IMR-90 (cell line): ENCODE results near the gene ESAM. TPM values are rescaled to one million over a fixed set of nuclear protein-coding genes. Genes with fewer than 3 reads are reported as not detected.

ENCODE experiments used
- ATAC-seq: fragments of 200-7000 bp; cut with Tn5 transposase; 2 replicates; pipeline ENCODE4 v1.9.1; 2020; ENCODE audit warnings: low read depth, mild to moderate bottlenecking, moderate library complexity
- BruUV-seq: library from RNA; stranded (reverse); fragments of 400-500 nt; replicated peaks from 2 replicates; lab custom pipeline; 2021; lab: Mats Ljungman, UMichigan
- CTCF ChIA-PET: fragments of 300-600 bp; formaldehyde crosslinking; extraction: SDS; loops from one replicate; lab custom pipeline; 2021; ENCODE audit warnings: antibody characterized with exemption; lab: Yijun Ruan, JAX
- POLR2A ChIA-PET: fragments of 300-600 bp; sonication (Branson Sonifier 250); formaldehyde crosslinking; loops from one replicate; lab custom pipeline; 2022; ENCODE audit warnings: antibody characterized with exemption; ENCODE audit not compliant: unreplicated experiment; lab: Charles Lee
- DNase-seq: peaks from one replicate; pipeline ENCODE4 v3.0.0; 2013
- H2AFZ ChIP-seq: replicated peaks from 2 replicates; pipeline ENCODE3; 2013; ENCODE audit warnings: low read length, mild to moderate bottlenecking; ENCODE audit not compliant: poor library complexity
- H2AK5ac ChIP-seq: 2 replicates; pipeline ENCODE4 v1.6.1; 2013; ENCODE audit warnings: low read depth, low read length, inconsistent platforms
- H2AK9ac ChIP-seq: replicated peaks from 2 replicates; pipeline ENCODE3; 2013; ENCODE audit warnings: mild to moderate bottlenecking, low read depth, low read length, moderate library complexity; ENCODE audit not compliant: poor library complexity
- H2BK120ac ChIP-seq: 2 replicates; pipeline ENCODE4 v1.6.1; 2013; ENCODE audit warnings: low read depth, low read length, inconsistent platforms
- H2BK15ac ChIP-seq: 3 replicates; pipeline ENCODE4 v1.6.1; 2013; ENCODE audit warnings: low read depth, low read length, inconsistent platforms
- H2BK20ac ChIP-seq: 2 replicates; pipeline ENCODE4 v1.6.1; 2013; ENCODE audit warnings: low read depth, mild to moderate bottlenecking, inconsistent platforms, low read length, moderate library complexity
- H2BK5ac ChIP-seq: 2 replicates; pipeline ENCODE4 v1.6.1; 2013; ENCODE audit warnings: mild to moderate bottlenecking, low read depth, low read length, inconsistent platforms; ENCODE audit not compliant: poor library complexity, severe bottlenecking
- H3K14ac ChIP-seq: replicated peaks from 2 replicates; pipeline ENCODE4 v1.6.1; 2013; ENCODE audit warnings: low read depth, low read length, inconsistent platforms
- H3K18ac ChIP-seq: 2 replicates; pipeline ENCODE4 v1.6.1; 2013; ENCODE audit warnings: low read depth, low read length, control low read depth
- H3K23ac ChIP-seq: 2 replicates; pipeline ENCODE4 v1.6.1; 2013; ENCODE audit warnings: low read depth, low read length, inconsistent platforms
- H3K27ac ChIP-seq: 2 replicates; pipeline ENCODE4 v1.5.1; 2013; ENCODE audit warnings: mild to moderate bottlenecking, control low read depth, low read length; ENCODE audit not compliant: insufficient read depth
- H3K27me3 ChIP-seq: 2 replicates; pipeline ENCODE4 v1.6.1; 2013; ENCODE audit warnings: low read length; ENCODE audit not compliant: control insufficient read depth, insufficient read depth
- H3K36me3 ChIP-seq: 2 replicates; pipeline ENCODE4 v1.6.1; 2013; ENCODE audit warnings: low read length, mixed read lengths; ENCODE audit not compliant: control insufficient read depth, insufficient read depth
- H3K4ac ChIP-seq: 2 replicates; pipeline ENCODE4 v1.6.1; 2013; ENCODE audit warnings: low read depth, low read length, inconsistent platforms
- H3K4me1 ChIP-seq: 2 replicates; pipeline ENCODE4 v1.6.1; 2013; ENCODE audit warnings: low read length, mixed read lengths; ENCODE audit not compliant: control insufficient read depth, insufficient read depth
- H3K4me2 ChIP-seq: 2 replicates; pipeline ENCODE4 v1.6.1; 2013; ENCODE audit warnings: low read depth, mild to moderate bottlenecking, control low read depth, low read length, moderate library complexity
- H3K4me3 ChIP-seq: 2 replicates; pipeline ENCODE4 v1.5.1; 2013; ENCODE audit warnings: low read depth, mild to moderate bottlenecking, control low read depth, low read length, moderate library complexity; ENCODE audit not compliant: insufficient read depth
- H3K56ac ChIP-seq: 2 replicates; pipeline ENCODE4 v1.6.1; 2013; ENCODE audit warnings: low read length, inconsistent platforms; ENCODE audit not compliant: insufficient read depth; ENCODE audit errors: extremely low read depth
- H3K79me1 ChIP-seq, 2 experiments: 2 replicates each; pipeline ENCODE4 v1.6.1; 2013; ENCODE audit warnings: low read length in 2 of 2, inconsistent platforms in 1 of 2, low read depth in 1 of 2
- H3K9ac ChIP-seq: 2 replicates; pipeline ENCODE4 v1.6.1; 2013; ENCODE audit warnings: low read depth, low read length, control low read depth
- H3K9me1 ChIP-seq: 2 replicates; pipeline ENCODE4 v1.6.1; 2013; ENCODE audit warnings: low read length, inconsistent platforms; ENCODE audit not compliant: insufficient read depth
- H3K9me3 ChIP-seq: 2 replicates; pipeline ENCODE4 v1.6.1; 2013; ENCODE audit warnings: low read length; ENCODE audit not compliant: control insufficient read depth, insufficient read depth
- H4K20me1 ChIP-seq: 2 replicates; pipeline ENCODE4 v1.6.1; 2013; ENCODE audit warnings: low read length, inconsistent platforms; ENCODE audit not compliant: insufficient read depth
- H4K5ac ChIP-seq: 2 replicates; pipeline ENCODE4 v1.6.1; 2013; ENCODE audit warnings: mild to moderate bottlenecking, low read depth, low read length, control low read depth
- H4K8ac ChIP-seq, 2 experiments: 2 replicates each; pipeline ENCODE4 v1.6.1; 2013; ENCODE audit warnings: low read depth in 2 of 2, low read length in 2 of 2, control low read depth in 1 of 2, inconsistent platforms in 1 of 2
- H4K91ac ChIP-seq: 2 replicates; pipeline ENCODE4 v1.6.1; 2013; ENCODE audit warnings: low read depth, low read length, inconsistent platforms; ENCODE audit not compliant: insufficient read depth
- CEBPB ChIP-seq: IDR thresholded peaks from 2 replicates; pipeline ENCODE4 v1.6.1; 2012; ENCODE audit warnings: low read depth, low read length, improper control_type of control experiment
- CHD1 ChIP-seq: IDR thresholded peaks from 2 replicates; pipeline ENCODE4 v1.6.1; 2012; ENCODE audit warnings: low read depth, low read length, improper control_type of control experiment
- FOS ChIP-seq: fragments of 150-350 bp; IDR thresholded peaks from 2 replicates; pipeline ENCODE4 v1.6.1; 2016; ENCODE audit warnings: low read depth, low read length
- MAZ ChIP-seq: IDR thresholded peaks from 2 replicates; pipeline ENCODE4 v1.6.1; 2012; ENCODE audit warnings: low read depth, mild to moderate bottlenecking, low read length, improper control_type of control experiment, moderate library complexity, borderline replicate concordance
- MXI1 ChIP-seq: IDR thresholded peaks from 2 replicates; pipeline ENCODE4 v1.6.1; 2012; ENCODE audit warnings: low read depth, mild to moderate bottlenecking, low read length, moderate library complexity, borderline replicate concordance
- POLR2A ChIP-seq: IDR thresholded peaks from 2 replicates; pipeline ENCODE4 v1.6.1; 2012; ENCODE audit warnings: mild to moderate bottlenecking, low read depth, low read length
- RAD21 ChIP-seq: IDR thresholded peaks from 2 replicates; pipeline ENCODE4 v1.6.1; 2012; ENCODE audit warnings: low read length, improper control_type of control experiment
- RCOR1 ChIP-seq: IDR thresholded peaks from 2 replicates; pipeline ENCODE4 v1.6.1; 2012; ENCODE audit warnings: mild to moderate bottlenecking, low read length, improper control_type of control experiment; ENCODE audit not compliant: insufficient replicate concordance
- RFX5 ChIP-seq: IDR thresholded peaks from 2 replicates; pipeline ENCODE4 v1.8.0; 2012; ENCODE audit warnings: low read depth, mild to moderate bottlenecking, low read length, moderate library complexity
- SMC3 ChIP-seq: fragments of 150-350 bp; IDR thresholded peaks from 2 replicates; pipeline ENCODE4 v1.6.1; 2016; ENCODE audit warnings: low read depth, mild to moderate bottlenecking, antibody characterized with exemption, low read length, moderate library complexity
- WGBS, 2 experiments: methylation state at CpG; one replicate each; pipeline versions ENCODE4 v1.1.5 to v1.1.7; 2013; ENCODE audit warnings: missing lambda C conversion rate in 2 of 2; ENCODE audit not compliant: insufficient read length in 1 of 2; ENCODE audit errors: extremely low coverage in 2 of 2; 5-methylcytosine and 5-hydroxymethylcytosine counted together
- dilution Hi-C: fragments of 300-500 bp; cut with HindIII; formaldehyde crosslinking; loops from one replicate; pipeline ENCODE4 v1.14.3; 2018; ENCODE audit warnings: low sequenced_read_pairs; ENCODE audit not compliant: unreplicated experiment
- in situ Hi-C: fragments of 300-500 bp; cut with MboI; formaldehyde crosslinking; loops from 3 replicates; pipeline ENCODE4 v1.14.3; 2019; ENCODE audit warnings: low sequenced_read_pairs, inconsistent platforms, mixed read lengths
- intact Hi-C: fragments of 100-400 bp; cut with micrococcal nuclease; formaldehyde crosslinking; loops from 2 replicates; pipeline ENCODE4 v1.10.0; 2022
- polyA plus RNA-seq, 3 experiments: library from polyadenylated mRNA; depleted of rRNA; stranded (reverse); fragments of >200 nt; gene quantifications; 2 replicates each; pipeline ENCODE4 v1.2.3, GENCODE V29; 2012; ENCODE audit warnings: low replicate concordance in 1 of 3
- total RNA-seq: library from RNA; depleted of rRNA; stranded (reverse); fragments of >200 nt; gene quantifications from 2 replicates; pipeline ENCODE4 v1.2.3, GENCODE V29; 2012
- TF ChIP-seq, protein P1 (sequence below): fragments of 150-350 bp; IDR thresholded peaks from 2 replicates; pipeline ENCODE4 v1.6.1; 2017; ENCODE audit warnings: mild to moderate bottlenecking, antibody characterized with exemption, low read length, low read depth
- TF ChIP-seq, protein P2 (sequence below): conservative IDR thresholded peaks from 2 replicates; pipeline ENCODE4 v1.5.1; 2012; ENCODE audit warnings: mild to moderate bottlenecking, low read depth, low read length, improper control_type of control experiment

Gene ESAM
- total and polyA plus RNA-seq, 2 of the 4 experiments (the other 2 are of a cell fraction), result under 0.01 to 0.12 TPM

- H3K4me1 ChIP-seq, result peaks cover 5% of the 10 kb centered on the region
- no peak overlapping the region for H3K4me2 ChIP-seq
- WGBS, 2 experiments, result no CpG with 5 or more reads among the region's 2 CpGs
- ATAC-seq, result 0 out of 2 replicates have a peak, but pooled peaks have one; percentile 14
- H4K91ac ChIP-seq, result no peak overlapping the region
- H2AFZ ChIP-seq, result no peak overlapping the region
- no peak overlapping the region for H2BK5ac ChIP-seq
- no peaks in the 10 kb centered on the region for H3K79me1 ChIP-seq
- no peak overlapping the region for H3K56ac ChIP-seq
- H3K18ac ChIP-seq, result no peak overlapping the region
- dilution Hi-C loops, result no loop called here
- H2AK9ac ChIP-seq, result no peak overlapping the region
- H2BK20ac ChIP-seq, result no peak overlapping the region
- peaks cover 8% of the 10 kb centered on the region; the same call in 1 of the 2 replicates for H3K27me3 ChIP-seq
- peaks cover 12% of the 10 kb centered on the region for H3K9me1 ChIP-seq
- H2BK120ac ChIP-seq, result no peak overlapping the region
- no peak overlapping the region for H3K23ac ChIP-seq
- no peaks in the 10 kb centered on the region for H4K20me1 ChIP-seq
- in situ Hi-C loops, result no loop called here
- H3K9ac ChIP-seq, result no peak overlapping the region
- H2BK15ac ChIP-seq, result no peak overlapping the region
- no peak overlapping the region for H3K4ac ChIP-seq
- no peak for TF ChIP-seq POLR2A
- TF ChIP-seq CEBPB, result no peak
- TF ChIP-seq RAD21, result no peak
- TF ChIP-seq MAZ, result no peak
- no peak for TF ChIP-seq SMC3
- TF ChIP-seq RCOR1, result no peak
- no peak for TF ChIP-seq MXI1
- TF ChIP-seq RFX5, result no peak
- TF ChIP-seq CHD1, result no peak
- TF ChIP-seq, protein P1, sequence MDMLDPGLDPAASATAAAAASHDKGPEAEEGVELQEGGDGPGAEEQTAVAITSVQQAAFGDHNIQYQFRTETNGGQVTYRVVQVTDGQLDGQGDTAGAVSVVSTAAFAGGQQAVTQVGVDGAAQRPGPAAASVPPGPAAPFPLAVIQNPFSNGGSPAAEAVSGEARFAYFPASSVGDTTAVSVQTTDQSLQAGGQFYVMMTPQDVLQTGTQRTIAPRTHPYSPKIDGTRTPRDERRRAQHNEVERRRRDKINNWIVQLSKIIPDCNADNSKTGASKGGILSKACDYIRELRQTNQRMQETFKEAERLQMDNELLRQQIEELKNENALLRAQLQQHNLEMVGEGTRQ, result no peak
- TF ChIP-seq, protein P2, sequence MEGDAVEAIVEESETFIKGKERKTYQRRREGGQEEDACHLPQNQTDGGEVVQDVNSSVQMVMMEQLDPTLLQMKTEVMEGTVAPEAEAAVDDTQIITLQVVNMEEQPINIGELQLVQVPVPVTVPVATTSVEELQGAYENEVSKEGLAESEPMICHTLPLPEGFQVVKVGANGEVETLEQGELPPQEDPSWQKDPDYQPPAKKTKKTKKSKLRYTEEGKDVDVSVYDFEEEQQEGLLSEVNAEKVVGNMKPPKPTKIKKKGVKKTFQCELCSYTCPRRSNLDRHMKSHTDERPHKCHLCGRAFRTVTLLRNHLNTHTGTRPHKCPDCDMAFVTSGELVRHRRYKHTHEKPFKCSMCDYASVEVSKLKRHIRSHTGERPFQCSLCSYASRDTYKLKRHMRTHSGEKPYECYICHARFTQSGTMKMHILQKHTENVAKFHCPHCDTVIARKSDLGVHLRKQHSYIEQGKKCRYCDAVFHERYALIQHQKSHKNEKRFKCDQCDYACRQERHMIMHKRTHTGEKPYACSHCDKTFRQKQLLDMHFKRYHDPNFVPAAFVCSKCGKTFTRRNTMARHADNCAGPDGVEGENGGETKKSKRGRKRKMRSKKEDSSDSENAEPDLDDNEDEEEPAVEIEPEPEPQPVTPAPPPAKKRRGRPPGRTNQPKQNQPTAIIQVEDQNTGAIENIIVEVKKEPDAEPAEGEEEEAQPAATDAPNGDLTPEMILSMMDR, result no peak
- TF ChIP-seq FOS, result no peak
- H4K5ac ChIP-seq, result no peak overlapping the region
- BruUV-seq, result no TSS peak
- H4K8ac ChIP-seq, result no peak overlapping the region
- no peaks in the 10 kb centered on the region for H3K36me3 ChIP-seq
- no peak overlapping the region for H3K27ac ChIP-seq
- no peak overlapping the region for H2AK5ac ChIP-seq
- ChIA-PET POLR2A (no interaction called here), CTCF (no interaction called here)
- no peaks in the 10 kb centered on the region for H3K9me3 ChIP-seq
- no peak for DNase-seq
- no peak overlapping the region for H3K4me3 ChIP-seq
- intact Hi-C loops, result no loop called here
- no peak overlapping the region for H3K14ac ChIP-seq
Observed at GRCh38 chr11:124728134-124728533, 34.0 kb downstream of the ESAM start.
